Mesothelial cell of epicardium (in vitro differentiated cells): ENCODE measurements around the gene LCN2. TPM values are rescaled to one million over a fixed set of nuclear protein-coding genes. Genes with fewer than 3 reads are reported as not detected.

Source experiments
- DNase-seq, 2 experiments: peaks; one replicate each; pipeline ENCODE4 v3.0.0; 2021; ENCODE audit warnings: low spot score in 2 of 2; ENCODE audit not compliant: unreplicated experiment in 2 of 2
- H3K27ac Mint-ChIP-seq: 2 replicates; pipeline ENCODE4 v1.8.0; 2021; ENCODE audit warnings: mixed read lengths
- H3K27me3 Mint-ChIP-seq: 2 replicates; pipeline ENCODE4 v1.8.0; 2021; ENCODE audit warnings: low read depth, mixed read lengths
- H3K36me3 Mint-ChIP-seq: 2 replicates; pipeline ENCODE4 v1.8.0; 2021; ENCODE audit warnings: mixed read lengths
- H3K4me1 Mint-ChIP-seq: 2 replicates; pipeline ENCODE4 v1.8.0; 2021; ENCODE audit warnings: mixed read lengths
- H3K4me3 Mint-ChIP-seq: 2 replicates; pipeline ENCODE4 v1.8.0; 2021; ENCODE audit warnings: mild to moderate bottlenecking, moderate library complexity, mixed read lengths
- H3K9me3 Mint-ChIP-seq: 2 replicates; pipeline ENCODE4 v1.8.0; 2021; ENCODE audit warnings: mixed read lengths
- total RNA-seq: library from RNA; stranded (reverse); gene quantifications from 3 replicates; pipeline ENCODE4 v1.2.1, GENCODE V29; 2021
- TF ChIP-seq, protein P1 (sequence below): fragments of 200-600 bp; sonication (generic); IDR thresholded peaks from one replicate; pipeline ENCODE4 v1.5.0; 2021; ENCODE audit warnings: antibody characterized with exemption; ENCODE audit not compliant: unreplicated experiment

LCN2 gene
- total RNA-seq, 1 donor from 2014 or later = not detected

DNA sequence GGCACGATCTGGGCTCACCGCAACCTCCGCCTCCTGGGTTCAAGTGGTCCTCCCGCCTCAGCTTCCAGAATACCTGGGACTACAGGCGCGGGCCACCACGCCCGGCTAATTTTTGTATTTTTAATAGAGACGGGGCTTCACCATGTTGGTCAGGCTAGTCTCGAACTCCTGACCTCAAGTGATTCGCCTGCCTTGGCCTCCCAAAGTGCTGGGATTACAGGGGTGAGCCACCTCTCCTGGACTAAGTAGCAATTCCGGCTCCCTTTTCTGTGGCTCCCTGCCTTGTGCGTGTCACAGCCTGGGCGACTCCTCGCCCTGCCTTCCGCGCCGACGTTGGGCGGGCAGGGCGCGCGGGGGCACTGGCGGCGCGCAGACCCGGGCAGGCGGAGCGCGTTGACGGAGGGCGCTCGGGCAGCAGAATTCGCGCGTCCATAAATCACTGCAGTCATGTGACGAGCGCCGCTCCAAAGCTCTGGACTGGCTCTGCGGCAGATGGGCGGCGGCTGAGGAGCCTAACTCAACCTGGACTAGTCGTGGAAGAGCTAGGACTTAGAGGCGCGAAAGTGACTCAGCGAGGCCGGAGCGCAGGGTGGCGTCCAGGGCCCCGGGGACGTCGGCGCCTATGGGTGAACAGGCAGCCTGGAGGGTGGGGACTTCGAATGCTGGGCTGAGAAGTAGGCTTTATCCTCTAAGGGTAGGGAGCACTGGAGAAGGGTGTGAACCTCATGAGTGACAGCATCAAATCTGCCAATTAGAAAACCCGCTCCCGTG is 43.5 kb downstream of the LCN2 start:
- Mint-ChIP-seq H3K36me3 (peaks cover 9% of the 10 kb centered on the region), H3K27ac (no peak overlapping the region), H3K4me3 (peak overlapping the region; percentile 17), H3K27me3 (no peaks in the 10 kb centered on the region), H3K4me1 (peaks cover 13% of the 10 kb centered on the region), H3K9me3 (no peaks in the 10 kb centered on the region)
- DNase-seq = no peak
- TF ChIP-seq, protein P1, sequence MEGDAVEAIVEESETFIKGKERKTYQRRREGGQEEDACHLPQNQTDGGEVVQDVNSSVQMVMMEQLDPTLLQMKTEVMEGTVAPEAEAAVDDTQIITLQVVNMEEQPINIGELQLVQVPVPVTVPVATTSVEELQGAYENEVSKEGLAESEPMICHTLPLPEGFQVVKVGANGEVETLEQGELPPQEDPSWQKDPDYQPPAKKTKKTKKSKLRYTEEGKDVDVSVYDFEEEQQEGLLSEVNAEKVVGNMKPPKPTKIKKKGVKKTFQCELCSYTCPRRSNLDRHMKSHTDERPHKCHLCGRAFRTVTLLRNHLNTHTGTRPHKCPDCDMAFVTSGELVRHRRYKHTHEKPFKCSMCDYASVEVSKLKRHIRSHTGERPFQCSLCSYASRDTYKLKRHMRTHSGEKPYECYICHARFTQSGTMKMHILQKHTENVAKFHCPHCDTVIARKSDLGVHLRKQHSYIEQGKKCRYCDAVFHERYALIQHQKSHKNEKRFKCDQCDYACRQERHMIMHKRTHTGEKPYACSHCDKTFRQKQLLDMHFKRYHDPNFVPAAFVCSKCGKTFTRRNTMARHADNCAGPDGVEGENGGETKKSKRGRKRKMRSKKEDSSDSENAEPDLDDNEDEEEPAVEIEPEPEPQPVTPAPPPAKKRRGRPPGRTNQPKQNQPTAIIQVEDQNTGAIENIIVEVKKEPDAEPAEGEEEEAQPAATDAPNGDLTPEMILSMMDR = no peak

DNA sequence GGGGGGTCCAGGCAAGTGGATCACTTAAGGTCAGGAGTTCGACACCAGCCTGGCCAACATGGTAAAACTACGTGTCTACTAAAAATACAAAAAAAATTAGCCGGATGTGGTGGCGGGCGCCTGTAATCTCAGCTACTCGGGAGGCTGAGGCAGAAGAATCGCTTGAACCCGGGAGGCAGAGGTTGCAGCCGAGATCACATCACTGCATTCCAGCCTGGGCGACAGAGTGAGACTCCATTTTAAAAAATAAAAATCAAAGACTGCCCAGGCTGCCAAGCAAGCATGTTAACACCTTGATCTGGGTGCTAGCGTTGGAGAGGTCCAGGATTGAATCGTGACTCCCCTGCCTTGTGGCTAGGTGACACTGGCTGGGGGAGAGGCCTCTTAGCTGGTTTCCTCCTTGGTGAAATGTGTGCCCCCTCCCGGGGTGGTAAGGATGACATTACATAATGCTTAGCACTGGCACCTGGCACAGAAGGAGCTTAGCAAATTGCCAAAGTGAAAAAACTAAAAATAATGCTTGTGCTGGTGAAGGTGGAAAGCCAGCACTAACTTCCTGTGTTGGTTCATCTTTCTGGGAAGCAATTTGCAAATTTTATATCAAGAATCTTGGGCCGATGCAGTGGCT is 44.3 kb downstream of the LCN2 start:
- Mint-ChIP-seq H3K27ac (no peak overlapping the region), H3K4me3 (no peak overlapping the region), H3K27me3 (no peaks in the 10 kb centered on the region), H3K36me3 (peaks cover 5% of the 10 kb centered on the region), H3K9me3 (no peaks in the 10 kb centered on the region), H3K4me1 (peaks cover 13% of the 10 kb centered on the region)
- TF ChIP-seq, protein P1 = no peak
- DNase-seq = no peak

GRCh38 chr9:128201441-128202369 is 52.5 kb downstream of the LCN2 start:
- no peak overlapping the region for H3K27ac Mint-ChIP-seq

GRCh38 chr9:128202648-128203023 is 53.4 kb downstream of the LCN2 start:
- TF ChIP-seq, protein P1 = no peak
- H3K27ac Mint-ChIP-seq = no peak overlapping the region

More at GRCh38 chr9:128201441-128202369, 52.5 kb downstream of the LCN2 start:
- Mint-ChIP-seq H3K9me3 (no peaks in the 10 kb centered on the region), H3K27me3 (peaks cover 8% of the 10 kb centered on the region), H3K36me3 (no peaks in the 10 kb centered on the region), H3K4me3 (no peak overlapping the region), H3K4me1 (peaks cover 12% of the 10 kb centered on the region)
- TF ChIP-seq, protein P1 = no peak
- no peak for DNase-seq

More at GRCh38 chr9:128202648-128203023, 53.4 kb downstream of the LCN2 start:
- peak overlapping the region; percentile 68 for H3K4me3 Mint-ChIP-seq
- peaks cover 12% of the 10 kb centered on the region for H3K4me1 Mint-ChIP-seq
- peaks cover 8% of the 10 kb centered on the region for H3K27me3 Mint-ChIP-seq
- no peak for DNase-seq
- H3K9me3 Mint-ChIP-seq = no peaks in the 10 kb centered on the region
- no peaks in the 10 kb centered on the region for H3K36me3 Mint-ChIP-seq

Other genes starting within 250 kb of the LCN2 start
- 34.2 to 37.5 TPM (median 36.2 TPM) in 3 replicates for gene ST6GALNAC6, start 249.8 kb upstream of the LCN2 start, total RNA-seq
- 14.5 to 16.1 TPM (median 15.8 TPM) in 3 replicates for gene ST6GALNAC4, start 232.4 kb upstream of the LCN2 start, total RNA-seq
- 7.6 to 9.0 TPM (median 8.2 TPM) in 3 replicates for gene PIP5KL1, start 218.7 kb upstream of the LCN2 start, total RNA-seq
- 36.8 to 37.5 TPM (median 36.9 TPM) in 3 replicates for gene DPM2, start 211.6 kb upstream of the LCN2 start, total RNA-seq
- 62.8 to 68.8 TPM (median 67.4 TPM) in 3 replicates for gene EEIG1, start 168.5 kb upstream of the LCN2 start, total RNA-seq
- 8.5 to 9.2 TPM (median 8.9 TPM) in 3 replicates for gene NAIF1, start 82.1 kb upstream of the LCN2 start, total RNA-seq
- gene SLC25A25, start 81.2 kb upstream of the LCN2 start, total RNA-seq = 24.2 to 26.4 TPM (median 26.2 TPM) in 3 replicates
- gene PTGES2, start 21.7 kb upstream of the LCN2 start, total RNA-seq = 70.0 to 74.8 TPM (median 72.6 TPM) in 3 replicates
- 60.7 to 64.4 TPM (median 63.1 TPM) in 3 replicates for gene BBLN, start 10.8 kb downstream of the LCN2 start, total RNA-seq
- 152 to 157 TPM (median 155 TPM) in 3 replicates for gene CIZ1, start 42.1 kb downstream of the LCN2 start, total RNA-seq
- 86.8 to 98.6 TPM (median 89.2 TPM) in 3 replicates for gene DNM1, start 53.9 kb downstream of the LCN2 start, total RNA-seq
- gene GOLGA2, start 126.6 kb downstream of the LCN2 start, total RNA-seq = 177 to 195 TPM (median 186 TPM) in 3 replicates
- gene SWI5, start 126.8 kb downstream of the LCN2 start, total RNA-seq = 24.1 to 26.0 TPM (median 24.3 TPM) in 3 replicates
- 27.8 to 29.8 TPM (median 29.3 TPM) in 3 replicates for gene TRUB2, start 173.0 kb downstream of the LCN2 start, total RNA-seq
- 53.7 to 56.2 TPM (median 55.4 TPM) in 3 replicates for gene COQ4, start 173.4 kb downstream of the LCN2 start, total RNA-seq
- 18.5 to 19.9 TPM (median 19.0 TPM) in 3 replicates for gene SLC27A4, start 191.1 kb downstream of the LCN2 start, total RNA-seq
- gene URM1, start 221.9 kb downstream of the LCN2 start, total RNA-seq = 46.6 to 54.9 TPM (median 51.5 TPM) in 3 replicates